HFFc6 (cell line): Measurements from ENCODE around the gene CD46. TPM values are rescaled to one million over a fixed set of nuclear protein-coding genes. Genes with fewer than 3 reads are reported as not detected.

Source experiments
- DNase-seq: peaks from one replicate; pipeline ENCODE4 v3.0.0-alpha.2; 2018
- H3K27ac Mint-ChIP-seq: 2 replicates; pipeline ENCODE4 v1.8.0; 2020; ENCODE audit warnings: mild to moderate bottlenecking, mixed read lengths
- H3K27me3 Mint-ChIP-seq: 2 replicates; pipeline ENCODE4 v1.8.0; 2021; ENCODE audit warnings: mild to moderate bottlenecking, moderate library complexity, mixed read lengths; ENCODE audit not compliant: insufficient read depth
- H3K36me3 Mint-ChIP-seq: 2 replicates; pipeline ENCODE4 v1.8.0; 2021; ENCODE audit warnings: low read depth, mixed read lengths
- H3K4me1 Mint-ChIP-seq: 2 replicates; pipeline ENCODE4 v1.8.0; 2020; ENCODE audit warnings: low read depth, mixed read lengths
- H3K4me3 Mint-ChIP-seq: 2 replicates; pipeline ENCODE4 v1.8.0; 2020; ENCODE audit warnings: mild to moderate bottlenecking, moderate library complexity, mixed read lengths
- H3K9me3 Mint-ChIP-seq: 2 replicates; pipeline ENCODE4 v1.8.0; 2020; ENCODE audit warnings: mild to moderate bottlenecking, mixed read lengths
- CTCF ChIP-seq: fragments of 200-600 bp; sonication (generic); IDR thresholded peaks from 2 replicates; pipeline ENCODE4 v1.5.0; 2021; ENCODE audit warnings: antibody characterized with exemption, mild to moderate bottlenecking
- total RNA-seq, 6 experiments: library from RNA; stranded (reverse); fragmentation: NEBNext Ultra II Directional; extraction: Animal tissue kit (Norgen Biotek cat#: 25700); gene quantifications; 2 replicates in 1 of 6; 3 replicates in 5 of 6; pipeline ENCODE4 v1.2.3, GENCODE V29; 2021

The CD46 gene
- total RNA-seq, 6 experiments from 2014 or later = 134 to 152 (median 142) TPM

GRCh38 chr1:207794861-207795260 is 43.0 kb downstream of the CD46 start:
- Mint-ChIP-seq H3K27ac (peak overlapping the region; percentile 45; the same call in 1 of the 2 replicates), H3K9me3 (no peaks in the 10 kb centered on the region), H3K4me1 (peaks cover 62% of the 10 kb centered on the region), H3K36me3 (peaks cover 6% of the 10 kb centered on the region; the same call in 1 of the 2 replicates), H3K27me3 (no peaks in the 10 kb centered on the region), H3K4me3 (no peak overlapping the region)
- TF ChIP-seq CTCF = no peak
- no peak for DNase-seq

- H3K27me3 Mint-ChIP-seq = no peaks in the 10 kb centered on the region
- H3K36me3 Mint-ChIP-seq = peaks cover 21% of the 10 kb centered on the region
- no peaks in the 10 kb centered on the region for H3K9me3 Mint-ChIP-seq
- no peak overlapping the region for H3K4me3 Mint-ChIP-seq
- peak; percentile 88 for DNase-seq
- TF ChIP-seq CTCF = peak; percentile 89
- peak overlapping the region; percentile 75 for H3K27ac Mint-ChIP-seq
- peaks cover 44% of the 10 kb centered on the region for H3K4me1 Mint-ChIP-seq
Observed at GRCh38 chr1:207797229-207797973, 45.5 kb downstream of the CD46 start.

GRCh38 chr1:207798847-207799246 is 47.0 kb downstream of the CD46 start:
- Mint-ChIP-seq H3K4me1 (peaks cover 38% of the 10 kb centered on the region), H3K27me3 (no peaks in the 10 kb centered on the region), H3K4me3 (no peak overlapping the region; the same call in 1 of the 2 replicates), H3K36me3 (peaks cover 21% of the 10 kb centered on the region), H3K9me3 (no peaks in the 10 kb centered on the region), H3K27ac (peak overlapping the region; percentile 68)
- no peak for TF ChIP-seq CTCF
- no peak for DNase-seq

GRCh38 chr1:207799989-207800648 is 48.3 kb downstream of the CD46 start:
- no peak for DNase-seq
- Mint-ChIP-seq H3K4me1 (peaks cover 33% of the 10 kb centered on the region), H3K4me3 (no peak overlapping the region), H3K9me3 (no peaks in the 10 kb centered on the region), H3K27me3 (no peaks in the 10 kb centered on the region), H3K36me3 (peaks cover 21% of the 10 kb centered on the region), H3K27ac (no peak overlapping the region; the same call in 1 of the 2 replicates)
- no peak for TF ChIP-seq CTCF

GRCh38 chr1:207801819-207802218 is 50.0 kb downstream of the CD46 start:
- Mint-ChIP-seq H3K4me3 (no peak overlapping the region), H3K9me3 (no peaks in the 10 kb centered on the region), H3K27ac (0 out of 2 replicates have a peak overlapping the region, but pooled peaks have one; percentile 32), H3K27me3 (peaks cover 3% of the 10 kb centered on the region; the same call in 1 of the 2 replicates), H3K36me3 (peaks cover 26% of the 10 kb centered on the region), H3K4me1 (peaks cover 48% of the 10 kb centered on the region)
- DNase-seq = no peak
- TF ChIP-seq CTCF = no peak
